Osteocyte (in vitro differentiated cells): ENCODE results near the gene UBE2L5. TPM values are rescaled to one million over a fixed set of nuclear protein-coding genes. Genes with fewer than 3 reads are reported as not detected.
"Not testable (repeated sequence)": the region's sequence is repeated elsewhere in the genome, so short reads cannot be mapped to it uniquely, and the experiment has no call there.

Source experiments
- DNase-seq: peaks from one replicate; pipeline ENCODE4 v3.0.0; 2021; ENCODE audit warnings: mixed read lengths; ENCODE audit not compliant: unreplicated experiment; ENCODE audit errors: extremely low spot score
- H3K27ac Mint-ChIP-seq: one replicate; pipeline ENCODE4 v1.8.0; 2021; ENCODE audit warnings: mild to moderate bottlenecking, mixed read lengths; ENCODE audit not compliant: unreplicated experiment
- H3K27me3 Mint-ChIP-seq: one replicate; pipeline ENCODE4 v1.8.0; 2021; ENCODE audit warnings: mixed read lengths; ENCODE audit not compliant: unreplicated experiment
- H3K36me3 Mint-ChIP-seq: one replicate; pipeline ENCODE4 v1.8.0; 2021; ENCODE audit warnings: mixed read lengths; ENCODE audit not compliant: unreplicated experiment
- H3K4me1 Mint-ChIP-seq: one replicate; pipeline ENCODE4 v1.8.0; 2021; ENCODE audit warnings: mixed read lengths; ENCODE audit not compliant: unreplicated experiment
- H3K4me3 Mint-ChIP-seq: one replicate; pipeline ENCODE4 v1.8.0; 2021; ENCODE audit warnings: mild to moderate bottlenecking, moderate library complexity, mixed read lengths; ENCODE audit not compliant: unreplicated experiment
- H3K9me3 Mint-ChIP-seq: one replicate; pipeline ENCODE4 v1.8.0; 2021; ENCODE audit warnings: mixed read lengths; ENCODE audit not compliant: unreplicated experiment
- total RNA-seq: library from RNA; stranded (reverse); gene quantifications from 2 replicates; pipeline ENCODE4 v1.2.1, GENCODE V29; 2021
- TF ChIP-seq, protein P1 (sequence below): fragments of 200-600 bp; sonication (generic); IDR thresholded peaks from 2 replicates; pipeline ENCODE4 v1.5.0; 2021; ENCODE audit warnings: antibody characterized with exemption, mild to moderate bottlenecking, moderate library complexity

The UBE2L5 gene
- total RNA-seq, 1 donor from 2014 or later, result not detected

DNA sequence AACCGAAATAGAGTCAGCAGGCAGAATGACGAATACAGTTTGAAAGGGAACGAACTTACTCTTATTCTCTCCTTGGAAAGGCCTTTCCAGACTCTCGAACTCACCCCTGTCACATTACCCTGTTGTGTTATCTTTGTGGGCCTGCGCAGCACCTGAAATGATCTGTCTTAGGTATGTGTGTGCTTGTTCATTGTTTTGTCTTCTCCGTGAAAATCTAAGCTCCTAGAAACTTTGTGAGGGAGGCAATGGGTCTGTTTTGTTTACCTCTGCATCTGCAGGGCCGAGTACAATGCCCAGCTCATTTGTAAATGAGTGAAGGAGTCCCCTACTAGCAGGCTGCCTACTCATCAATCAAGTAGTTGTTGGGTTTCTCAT is 23.8 kb downstream of the UBE2L5 start:
- no peaks in the 10 kb centered on the region for H3K36me3 Mint-ChIP-seq
- TF ChIP-seq, protein P1, sequence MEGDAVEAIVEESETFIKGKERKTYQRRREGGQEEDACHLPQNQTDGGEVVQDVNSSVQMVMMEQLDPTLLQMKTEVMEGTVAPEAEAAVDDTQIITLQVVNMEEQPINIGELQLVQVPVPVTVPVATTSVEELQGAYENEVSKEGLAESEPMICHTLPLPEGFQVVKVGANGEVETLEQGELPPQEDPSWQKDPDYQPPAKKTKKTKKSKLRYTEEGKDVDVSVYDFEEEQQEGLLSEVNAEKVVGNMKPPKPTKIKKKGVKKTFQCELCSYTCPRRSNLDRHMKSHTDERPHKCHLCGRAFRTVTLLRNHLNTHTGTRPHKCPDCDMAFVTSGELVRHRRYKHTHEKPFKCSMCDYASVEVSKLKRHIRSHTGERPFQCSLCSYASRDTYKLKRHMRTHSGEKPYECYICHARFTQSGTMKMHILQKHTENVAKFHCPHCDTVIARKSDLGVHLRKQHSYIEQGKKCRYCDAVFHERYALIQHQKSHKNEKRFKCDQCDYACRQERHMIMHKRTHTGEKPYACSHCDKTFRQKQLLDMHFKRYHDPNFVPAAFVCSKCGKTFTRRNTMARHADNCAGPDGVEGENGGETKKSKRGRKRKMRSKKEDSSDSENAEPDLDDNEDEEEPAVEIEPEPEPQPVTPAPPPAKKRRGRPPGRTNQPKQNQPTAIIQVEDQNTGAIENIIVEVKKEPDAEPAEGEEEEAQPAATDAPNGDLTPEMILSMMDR, result no peak
- DNase-seq, result no peak

DNA sequence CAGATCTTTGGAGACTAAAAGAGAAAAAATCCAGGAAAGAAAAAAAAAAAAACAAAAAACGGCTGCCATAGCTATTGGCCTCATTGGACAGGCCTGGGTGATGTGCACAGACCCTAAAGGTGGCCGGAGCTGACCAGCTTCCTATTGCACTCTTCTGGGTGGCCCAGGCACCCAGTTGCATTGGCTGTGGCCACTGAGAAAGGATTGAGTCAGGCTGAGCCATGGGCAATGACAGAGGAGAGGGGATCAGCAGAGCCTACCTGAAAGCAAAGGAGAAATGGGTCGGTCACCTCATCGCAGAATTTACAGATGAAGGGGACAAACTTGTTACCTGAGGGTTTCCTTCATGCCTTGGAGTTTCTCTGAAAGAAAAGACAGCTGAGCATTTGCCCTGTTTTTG is 26.1 kb downstream of the UBE2L5 start:
- Mint-ChIP-seq H3K4me3 (no peak overlapping the region), H3K4me1 (peaks cover 11% of the 10 kb centered on the region), H3K27ac (no peak overlapping the region), H3K9me3 (no peaks in the 10 kb centered on the region), H3K27me3 (no peaks in the 10 kb centered on the region), H3K36me3 (no peaks in the 10 kb centered on the region)
- DNase-seq, result no peak
- TF ChIP-seq, protein P1, result no peak

More for the DNA sequence above, 23.8 kb downstream of the UBE2L5 start:
- Mint-ChIP-seq H3K27ac (peak overlapping the region; percentile 74), H3K4me3 (peak overlapping the region; percentile 54), H3K9me3 (no peaks in the 10 kb centered on the region), H3K27me3 (no peaks in the 10 kb centered on the region), H3K4me1 (peaks cover 11% of the 10 kb centered on the region)

DNA sequence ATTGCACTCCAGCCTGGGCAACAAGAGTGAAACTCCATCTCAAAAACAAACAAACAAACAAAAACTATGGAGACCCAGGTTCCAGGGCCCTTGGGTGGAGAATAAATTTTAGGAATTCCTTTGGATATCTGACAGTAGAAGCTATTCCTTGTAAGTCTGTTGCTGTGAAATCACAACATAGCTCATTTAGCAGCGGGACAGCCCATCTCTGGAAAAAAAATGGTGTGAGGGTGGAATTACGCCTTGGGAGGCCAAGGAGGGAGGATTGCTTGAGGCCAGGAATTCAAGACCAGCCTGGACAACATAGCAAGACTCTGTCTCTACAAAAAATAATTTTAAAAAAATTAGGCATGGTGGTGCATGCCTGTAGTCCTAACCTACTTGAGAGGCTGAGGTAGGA is 27.8 kb downstream of the UBE2L5 start:
- no peak overlapping the region for H3K27ac Mint-ChIP-seq
- no peaks in the 10 kb centered on the region for H3K36me3 Mint-ChIP-seq
- no peaks in the 10 kb centered on the region for H3K27me3 Mint-ChIP-seq
- DNase-seq, result no peak
- no peaks in the 10 kb centered on the region for H3K9me3 Mint-ChIP-seq
- TF ChIP-seq, protein P1, result no peak
- H3K4me3 Mint-ChIP-seq, result no peak overlapping the region
- H3K4me1 Mint-ChIP-seq, result peaks cover 11% of the 10 kb centered on the region

DNA sequence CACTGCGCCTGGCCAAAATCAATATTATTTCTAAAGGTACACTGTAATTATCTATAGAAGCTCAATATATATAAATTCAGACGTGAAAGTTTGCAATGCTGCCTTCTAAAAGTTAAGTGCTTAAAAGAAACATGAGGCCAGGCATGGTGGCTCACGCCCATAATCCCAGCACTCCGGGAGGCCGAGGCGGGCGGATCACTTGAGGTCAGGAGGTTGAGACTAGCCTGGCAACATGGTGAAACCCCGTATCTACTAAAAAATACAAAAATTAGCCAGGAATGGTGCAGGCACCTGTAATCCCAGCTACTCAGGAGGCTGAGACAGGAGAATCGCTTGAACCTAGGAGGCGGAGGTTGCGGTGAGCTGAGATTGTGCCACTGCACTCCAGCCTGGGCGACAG is 29.2 kb downstream of the UBE2L5 start:
- H3K4me1 Mint-ChIP-seq, DNase-seq, H3K9me3 Mint-ChIP-seq, H3K4me3 Mint-ChIP-seq, H3K27me3 Mint-ChIP-seq, H3K36me3 Mint-ChIP-seq, H3K27ac Mint-ChIP-seq: not testable (repeated sequence)

DNA sequence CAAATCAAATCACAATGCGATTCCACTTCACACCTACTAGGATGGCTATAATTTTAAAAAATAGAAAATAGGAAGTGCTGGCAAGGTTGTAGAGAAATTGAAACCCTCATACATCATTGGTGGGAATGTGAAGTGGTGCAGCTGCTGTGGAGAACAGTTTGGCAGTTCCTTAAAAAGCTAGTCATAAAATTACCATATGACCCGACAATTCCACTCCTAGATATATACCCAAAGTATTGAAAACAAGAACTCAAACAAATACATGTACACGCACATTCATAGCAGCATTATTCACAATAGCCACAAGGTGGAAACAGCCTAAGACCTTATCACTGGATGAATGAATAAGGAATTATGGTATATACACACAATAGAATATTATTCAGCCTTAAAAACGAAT is 31.4 kb downstream of the UBE2L5 start:
- Mint-ChIP-seq H3K27me3 (no peaks in the 10 kb centered on the region), H3K36me3 (peaks cover 2% of the 10 kb centered on the region), H3K9me3 (no peaks in the 10 kb centered on the region), H3K27ac (no peak overlapping the region), H3K4me1 (no peaks in the 10 kb centered on the region), H3K4me3 (no peak overlapping the region)
- DNase-seq, result no peak
- TF ChIP-seq, protein P1, result peak; percentile 41

DNA sequence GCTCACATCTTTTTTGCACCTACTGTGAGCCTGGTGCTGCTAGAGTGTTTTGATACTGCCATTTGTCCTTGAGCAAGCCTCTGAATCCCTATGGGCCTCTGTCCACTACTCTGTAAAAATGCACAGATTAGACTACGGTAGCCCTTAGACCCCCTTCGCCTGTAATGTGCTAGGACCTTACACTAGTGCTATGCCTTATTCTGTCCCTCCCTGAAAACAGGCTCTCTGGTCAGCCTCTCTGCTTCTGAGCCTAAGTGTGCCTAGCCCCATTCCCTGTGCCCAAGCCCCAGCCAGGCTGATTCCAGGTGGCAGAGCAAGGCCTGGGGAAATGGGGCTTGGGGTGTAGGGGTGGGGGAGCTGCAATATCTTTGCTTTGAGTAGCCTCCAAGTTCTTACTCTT is 32.7 kb downstream of the UBE2L5 start:
- DNase-seq, result no peak
- H3K27ac Mint-ChIP-seq, result no peak overlapping the region
- H3K4me3 Mint-ChIP-seq, result no peak overlapping the region
- no peaks in the 10 kb centered on the region for H3K9me3 Mint-ChIP-seq
- TF ChIP-seq, protein P1, result no peak
- H3K27me3 Mint-ChIP-seq, result no peaks in the 10 kb centered on the region
- H3K36me3 Mint-ChIP-seq, result peaks cover 10% of the 10 kb centered on the region
- no peaks in the 10 kb centered on the region for H3K4me1 Mint-ChIP-seq
